Astrocyte (in vitro differentiated cells and primary cell): ENCODE results near the gene MAN1C1. TPM values are rescaled to one million over a fixed set of nuclear protein-coding genes. Genes with fewer than 3 reads are reported as not detected.

ENCODE experiments used
- DNase-seq: peaks from one replicate; pipeline ENCODE4 v3.0.0-alpha.2; 2010; ENCODE audit warnings: low read depth
- FAIRE-seq: peaks from 2 replicates; lab custom pipeline; 2011; peaks lifted over from hg19 to GRCh38; lab: Jason Lieb, UNC
- H2AFZ ChIP-seq: 2 replicates; pipeline ENCODE4 v1.6.0; 2012; ENCODE audit warnings: low read depth, low read length, inconsistent platforms
- H3K27ac ChIP-seq: 2 replicates; pipeline ENCODE4 v1.5.1; 2011; ENCODE audit warnings: low read depth, low read length, inconsistent platforms
- H3K27me3 ChIP-seq: 2 replicates; pipeline ENCODE4 v1.6.0; 2011; ENCODE audit warnings: low read length, inconsistent platforms; ENCODE audit not compliant: insufficient read depth
- H3K36me3 ChIP-seq: 2 replicates; pipeline ENCODE4 v1.5.1; 2011; ENCODE audit warnings: low read length, inconsistent platforms; ENCODE audit not compliant: insufficient read depth
- H3K4me1 ChIP-seq: 2 replicates; pipeline ENCODE4 v1.5.1; 2011; ENCODE audit warnings: low read length, inconsistent platforms; ENCODE audit not compliant: insufficient read depth
- H3K4me2 ChIP-seq: 2 replicates; pipeline ENCODE4 v1.6.0; 2012; ENCODE audit warnings: low read length, inconsistent platforms
- H3K4me3 ChIP-seq: 2 replicates; pipeline ENCODE4 v1.5.1; 2011; ENCODE audit warnings: low read depth, mild to moderate bottlenecking, low read length, inconsistent platforms; ENCODE audit not compliant: insufficient read depth
- H3K79me2 ChIP-seq: 2 replicates; pipeline ENCODE4 v1.6.0; 2012; ENCODE audit warnings: mild to moderate bottlenecking, low read length, inconsistent platforms; ENCODE audit not compliant: insufficient read depth
- H3K9ac ChIP-seq: 2 replicates; pipeline ENCODE4 v1.6.0; 2012; ENCODE audit warnings: mild to moderate bottlenecking, low read length, inconsistent platforms
- H3K9me3 ChIP-seq: 2 replicates; pipeline ENCODE4 v1.5.1; 2012; ENCODE audit warnings: low read depth, mild to moderate bottlenecking, low read length, inconsistent platforms; ENCODE audit not compliant: insufficient read depth
- H4K20me1 ChIP-seq: 2 replicates; pipeline ENCODE4 v1.6.0; 2012; ENCODE audit warnings: low read length, inconsistent platforms; ENCODE audit not compliant: insufficient read depth
- H3K27ac Mint-ChIP-seq: one replicate; pipeline ENCODE4 v1.8.0; 2021; ENCODE audit warnings: mild to moderate bottlenecking, mixed read lengths; ENCODE audit not compliant: unreplicated experiment
- H3K27me3 Mint-ChIP-seq: one replicate; pipeline ENCODE4 v1.8.0; 2021; ENCODE audit warnings: low read depth, mixed read lengths; ENCODE audit not compliant: unreplicated experiment
- H3K36me3 Mint-ChIP-seq: one replicate; pipeline ENCODE4 v1.8.0; 2021; ENCODE audit warnings: low read depth, mixed read lengths; ENCODE audit not compliant: unreplicated experiment
- H3K4me1 Mint-ChIP-seq: one replicate; pipeline ENCODE4 v1.8.0; 2021; ENCODE audit warnings: low read depth, mixed read lengths; ENCODE audit not compliant: unreplicated experiment
- H3K4me3 Mint-ChIP-seq: one replicate; pipeline ENCODE4 v1.8.0; 2021; ENCODE audit warnings: mild to moderate bottlenecking, moderate library complexity, mixed read lengths; ENCODE audit not compliant: unreplicated experiment
- H3K9me3 Mint-ChIP-seq: one replicate; pipeline ENCODE4 v1.8.0; 2021; ENCODE audit warnings: mild to moderate bottlenecking, mixed read lengths; ENCODE audit not compliant: unreplicated experiment
- EZH2 ChIP-seq: IDR thresholded peaks from 2 replicates; pipeline ENCODE4 v1.6.1; 2012; ENCODE audit warnings: mild to moderate bottlenecking, low read length, inconsistent platforms; ENCODE audit not compliant: insufficient read depth
- total RNA-seq: library from RNA; stranded (reverse); gene quantifications from 2 replicates; pipeline ENCODE4 v1.2.1, GENCODE V29; 2021
- TF ChIP-seq, protein P1 (sequence below): IDR thresholded peaks from 2 replicates; pipeline ENCODE4 v1.5.1; 2011; ENCODE audit warnings: low read depth, mild to moderate bottlenecking, inconsistent platforms, low read length, moderate library complexity; ENCODE audit not compliant: insufficient read depth

MAN1C1 gene
- total RNA-seq, 1 donor from 2014 or later = 0.86 TPM

DNA sequence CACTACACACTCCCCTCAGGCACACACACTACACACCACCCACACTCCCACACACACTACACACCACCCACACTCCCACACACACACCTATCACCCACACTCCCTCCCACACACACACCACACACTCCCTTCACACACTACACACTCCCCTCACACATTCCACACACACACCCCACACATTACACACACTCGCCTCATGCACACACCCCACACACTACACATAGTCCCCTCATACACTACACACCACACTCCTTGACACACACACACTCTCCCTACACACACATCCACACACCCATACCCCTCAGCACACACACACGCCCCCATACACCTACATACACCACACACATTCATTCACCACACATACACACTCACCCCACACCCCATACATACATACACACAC, 152.4 kb downstream of the MAN1C1 start:
- Histone ChIP-seq H3K79me2 (no peaks in the 10 kb centered on the region), H3K9ac (no peak overlapping the region), H3K36me3 (no peaks in the 10 kb centered on the region), H3K27me3 (no peaks in the 10 kb centered on the region), H3K4me2 (no peak overlapping the region), H3K4me1 (peaks cover 9% of the 10 kb centered on the region), H3K4me3 (no peak overlapping the region), H3K9me3 (no peaks in the 10 kb centered on the region), H4K20me1 (no peaks in the 10 kb centered on the region), H2AFZ (no peak overlapping the region), H3K27ac (no peak overlapping the region)
- Mint-ChIP-seq H3K36me3 (no peaks in the 10 kb centered on the region), H3K9me3 (no peaks in the 10 kb centered on the region), H3K4me1 (peaks cover 30% of the 10 kb centered on the region), H3K4me3 (no peak overlapping the region), H3K27me3 (peaks cover 9% of the 10 kb centered on the region), H3K27ac (no peak overlapping the region)
- FAIRE-seq (no peak), DNase-seq (no peak)
- TF ChIP-seq, protein P1, sequence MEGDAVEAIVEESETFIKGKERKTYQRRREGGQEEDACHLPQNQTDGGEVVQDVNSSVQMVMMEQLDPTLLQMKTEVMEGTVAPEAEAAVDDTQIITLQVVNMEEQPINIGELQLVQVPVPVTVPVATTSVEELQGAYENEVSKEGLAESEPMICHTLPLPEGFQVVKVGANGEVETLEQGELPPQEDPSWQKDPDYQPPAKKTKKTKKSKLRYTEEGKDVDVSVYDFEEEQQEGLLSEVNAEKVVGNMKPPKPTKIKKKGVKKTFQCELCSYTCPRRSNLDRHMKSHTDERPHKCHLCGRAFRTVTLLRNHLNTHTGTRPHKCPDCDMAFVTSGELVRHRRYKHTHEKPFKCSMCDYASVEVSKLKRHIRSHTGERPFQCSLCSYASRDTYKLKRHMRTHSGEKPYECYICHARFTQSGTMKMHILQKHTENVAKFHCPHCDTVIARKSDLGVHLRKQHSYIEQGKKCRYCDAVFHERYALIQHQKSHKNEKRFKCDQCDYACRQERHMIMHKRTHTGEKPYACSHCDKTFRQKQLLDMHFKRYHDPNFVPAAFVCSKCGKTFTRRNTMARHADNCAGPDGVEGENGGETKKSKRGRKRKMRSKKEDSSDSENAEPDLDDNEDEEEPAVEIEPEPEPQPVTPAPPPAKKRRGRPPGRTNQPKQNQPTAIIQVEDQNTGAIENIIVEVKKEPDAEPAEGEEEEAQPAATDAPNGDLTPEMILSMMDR = no peak
- no peak for TF ChIP-seq EZH2

DNA sequence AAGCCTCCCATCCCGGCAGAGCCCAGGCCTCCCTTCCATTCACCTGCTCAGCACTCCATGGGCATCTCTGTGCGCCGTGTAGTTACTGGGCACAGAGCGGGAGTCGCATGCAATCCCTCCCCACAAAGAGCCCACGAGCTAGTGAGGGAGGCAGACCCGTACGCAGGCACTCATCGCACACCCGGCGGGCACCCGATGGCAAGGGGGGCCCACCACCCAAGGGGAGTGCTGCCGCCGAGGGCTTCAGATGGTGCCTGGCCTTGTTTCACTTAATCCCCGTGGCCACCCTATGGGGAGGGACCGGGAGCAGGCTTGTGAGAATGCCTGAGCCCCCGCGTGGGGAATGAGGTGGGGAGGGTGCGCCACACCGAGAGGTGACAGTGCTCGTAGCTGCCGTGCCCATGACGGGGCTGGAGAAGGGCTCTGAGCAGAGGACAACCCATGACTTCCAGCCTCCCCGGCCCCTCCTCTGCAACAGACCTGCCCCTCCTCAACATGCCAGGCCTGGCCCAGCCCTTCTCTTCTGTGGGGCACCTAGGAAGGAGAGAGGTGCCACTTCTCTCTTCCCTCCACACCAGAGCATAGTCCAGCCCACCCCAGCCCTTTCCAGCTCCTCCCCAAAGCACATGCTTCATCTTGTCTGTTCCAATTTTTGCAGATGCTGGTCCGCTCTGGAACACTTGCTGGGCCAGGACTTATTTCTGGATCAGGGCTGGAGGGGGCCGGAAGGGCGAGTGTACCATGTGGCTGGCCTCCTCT, 153.2 kb downstream of the MAN1C1 start:
- Histone ChIP-seq H3K27ac (no peak overlapping the region), H3K9ac (no peak overlapping the region), H3K4me1 (peaks cover 9% of the 10 kb centered on the region), H3K9me3 (no peaks in the 10 kb centered on the region), H3K27me3 (no peaks in the 10 kb centered on the region), H3K4me2 (no peak overlapping the region), H2AFZ (no peak overlapping the region), H3K79me2 (no peaks in the 10 kb centered on the region), H3K4me3 (no peak overlapping the region), H3K36me3 (no peaks in the 10 kb centered on the region), H4K20me1 (no peaks in the 10 kb centered on the region)
- FAIRE-seq (no peak), DNase-seq (no peak)
- no peaks in the 10 kb centered on the region for H3K36me3 Mint-ChIP-seq
- H3K4me3 Mint-ChIP-seq = no peak overlapping the region
- TF ChIP-seq EZH2 = no peak
- TF ChIP-seq, protein P1 = no peak
- no peak overlapping the region for H3K27ac Mint-ChIP-seq
- no peaks in the 10 kb centered on the region for H3K9me3 Mint-ChIP-seq
- H3K27me3 Mint-ChIP-seq = peaks cover 9% of the 10 kb centered on the region
- H3K4me1 Mint-ChIP-seq = peaks cover 30% of the 10 kb centered on the region
